Brain microvascular endothelial cell (primary cell): Measurements from ENCODE around the gene FBXL17.
A peak's percentile ranks its signal among the peaks of the same experiment; 100 is the strongest.

Source experiments
- DNase-seq: peaks from one replicate; pipeline ENCODE4 v3.0.0-alpha.2; 2020
- H3K27ac ChIP-seq: fragments of 250-450 bp; sonication (Bioruptor Pico); 2 replicates; pipeline ENCODE4 v1.5.1; 2020; ENCODE audit warnings: mild to moderate bottlenecking, moderate library complexity
- H3K27me3 ChIP-seq: fragments of 250-450 bp; sonication (Bioruptor Pico); replicated peaks from 2 replicates; pipeline ENCODE4 v1.5.1; 2020; ENCODE audit warnings: mild to moderate bottlenecking
- H3K36me3 ChIP-seq: fragments of 250-450 bp; sonication (Bioruptor Pico); replicated peaks from 2 replicates; pipeline ENCODE4 v1.5.1; 2020; ENCODE audit warnings: mild to moderate bottlenecking
- H3K4me3 ChIP-seq: 2 replicates; pipeline ENCODE4 v1.5.1; 2011; ENCODE audit warnings: low read depth, mild to moderate bottlenecking, control low read depth, low read length, moderate library complexity
- in situ Hi-C: cut with HindIII; loops from 2 replicates; pipeline ENCODE4 v1.10.0; 2017; ENCODE audit warnings: low sequenced_read_pairs, low pct_ligation_motif_present
- TF ChIP-seq, protein P1 (sequence below): IDR thresholded peaks from 2 replicates; pipeline ENCODE4 v1.5.1; 2011; ENCODE audit warnings: low read depth, mild to moderate bottlenecking, moderate library complexity, low read length, control low read depth, inconsistent platforms; ENCODE audit errors: missing control alignments

The FBXL17 gene

DNA sequence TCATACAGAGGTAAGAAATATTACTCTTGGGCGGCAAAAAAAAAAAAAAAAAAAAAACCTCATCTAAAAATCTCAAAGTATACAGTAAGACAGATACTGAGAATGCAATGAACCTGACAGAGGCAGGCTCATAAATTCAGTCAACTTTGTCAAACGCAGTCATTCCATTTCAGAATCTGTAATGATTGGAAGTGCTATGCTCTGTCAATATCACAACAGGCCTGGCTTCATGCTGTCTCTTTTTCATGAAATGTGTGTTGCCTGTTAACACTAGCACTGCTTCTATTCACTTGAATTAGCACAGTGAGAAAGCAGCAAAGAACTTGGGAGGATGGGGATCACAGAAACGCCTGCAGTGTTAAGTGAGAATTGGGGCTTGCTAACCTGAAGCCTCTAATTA, 510.9 kb downstream of the FBXL17 start:
- no peaks in the 10 kb centered on the region for H3K36me3 ChIP-seq
- no peak for DNase-seq
- TF ChIP-seq, protein P1, sequence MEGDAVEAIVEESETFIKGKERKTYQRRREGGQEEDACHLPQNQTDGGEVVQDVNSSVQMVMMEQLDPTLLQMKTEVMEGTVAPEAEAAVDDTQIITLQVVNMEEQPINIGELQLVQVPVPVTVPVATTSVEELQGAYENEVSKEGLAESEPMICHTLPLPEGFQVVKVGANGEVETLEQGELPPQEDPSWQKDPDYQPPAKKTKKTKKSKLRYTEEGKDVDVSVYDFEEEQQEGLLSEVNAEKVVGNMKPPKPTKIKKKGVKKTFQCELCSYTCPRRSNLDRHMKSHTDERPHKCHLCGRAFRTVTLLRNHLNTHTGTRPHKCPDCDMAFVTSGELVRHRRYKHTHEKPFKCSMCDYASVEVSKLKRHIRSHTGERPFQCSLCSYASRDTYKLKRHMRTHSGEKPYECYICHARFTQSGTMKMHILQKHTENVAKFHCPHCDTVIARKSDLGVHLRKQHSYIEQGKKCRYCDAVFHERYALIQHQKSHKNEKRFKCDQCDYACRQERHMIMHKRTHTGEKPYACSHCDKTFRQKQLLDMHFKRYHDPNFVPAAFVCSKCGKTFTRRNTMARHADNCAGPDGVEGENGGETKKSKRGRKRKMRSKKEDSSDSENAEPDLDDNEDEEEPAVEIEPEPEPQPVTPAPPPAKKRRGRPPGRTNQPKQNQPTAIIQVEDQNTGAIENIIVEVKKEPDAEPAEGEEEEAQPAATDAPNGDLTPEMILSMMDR = no peak
- H3K27me3 ChIP-seq = no peaks in the 10 kb centered on the region
- no peak overlapping the region for H3K27ac ChIP-seq
- in situ Hi-C loops = no loop called here
- no peak overlapping the region for H3K4me3 ChIP-seq

DNA sequence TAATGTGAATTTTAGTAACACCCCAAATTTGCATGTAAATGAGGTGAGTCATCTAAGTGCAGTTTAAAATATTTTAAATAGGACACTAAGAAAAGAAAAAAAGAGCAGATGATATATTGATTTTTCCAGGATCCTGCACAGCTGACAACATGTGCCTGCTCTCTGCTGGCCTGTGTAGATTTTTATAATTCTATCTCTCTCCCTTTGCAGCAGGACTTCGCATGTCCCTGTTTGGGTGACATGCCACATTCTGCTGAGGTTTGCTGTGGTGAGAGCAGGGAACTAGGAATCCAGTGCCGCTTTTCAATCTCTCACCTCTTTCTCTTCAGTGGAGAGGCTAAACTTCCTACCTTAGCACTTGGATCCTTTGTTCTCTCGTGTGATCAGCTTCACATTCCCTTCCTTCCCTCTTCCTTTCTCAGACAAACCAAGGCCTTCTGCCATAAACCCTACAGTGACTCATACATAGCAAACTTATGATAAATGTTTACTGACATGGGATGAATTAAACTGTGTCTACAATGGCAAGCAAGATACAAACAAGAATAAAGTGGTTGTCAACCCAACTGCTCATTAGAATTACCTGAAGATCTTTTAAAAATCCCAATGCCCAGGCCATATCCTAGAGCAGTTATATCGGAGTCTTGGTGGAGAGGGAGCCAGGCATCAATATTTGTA, 512.3 kb downstream of the FBXL17 start:
- TF ChIP-seq, protein P1 = no peak
- DNase-seq = peak; percentile 71
- Histone ChIP-seq H3K27me3 (no peaks in the 10 kb centered on the region), H3K4me3 (no peak overlapping the region), H3K36me3 (no peaks in the 10 kb centered on the region), H3K27ac (peak overlapping the region; percentile 73)
- in situ Hi-C loops = no loop called here

DNA sequence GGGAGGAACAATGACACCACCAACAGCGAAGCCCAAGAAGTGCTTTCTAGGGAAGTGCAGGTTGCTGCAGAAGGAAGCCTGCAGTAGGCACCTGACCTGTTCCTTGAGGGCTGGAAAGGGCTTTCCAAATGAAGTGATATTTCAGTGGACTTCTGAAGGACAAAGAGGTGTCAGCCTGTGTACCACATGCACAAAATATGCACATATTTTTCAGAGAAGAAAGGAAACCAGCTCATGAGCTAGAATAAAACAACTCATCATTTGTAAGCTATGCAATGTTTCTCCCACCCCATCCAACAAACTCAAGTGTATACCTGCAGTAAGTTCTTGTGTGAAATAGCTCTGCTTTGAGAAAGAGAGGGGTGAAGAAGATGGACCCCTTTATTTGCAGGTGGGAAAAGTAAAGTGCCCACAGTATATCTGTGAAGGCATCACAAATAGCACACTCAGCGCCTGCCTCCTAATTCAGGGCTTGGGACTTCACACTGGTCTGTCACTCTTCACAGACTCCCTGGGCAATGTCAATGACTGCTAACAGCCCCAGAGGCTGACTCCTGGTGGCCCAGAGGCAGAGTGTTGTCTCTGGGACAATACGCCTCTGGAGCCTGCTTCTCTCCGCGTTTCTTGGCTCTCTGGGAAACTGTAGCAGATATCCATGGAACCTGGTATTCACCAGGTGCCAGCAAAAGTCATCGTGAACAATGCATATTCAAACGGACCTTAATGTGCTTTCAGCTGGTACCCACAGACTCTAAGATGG, 513.1 kb downstream of the FBXL17 start:
- Histone ChIP-seq H3K27ac (peak overlapping the region; percentile 73), H3K27me3 (no peaks in the 10 kb centered on the region), H3K4me3 (no peak overlapping the region), H3K36me3 (no peaks in the 10 kb centered on the region)
- TF ChIP-seq, protein P1 = no peak
- DNase-seq = no peak
- in situ Hi-C loops = no loop called here

DNA sequence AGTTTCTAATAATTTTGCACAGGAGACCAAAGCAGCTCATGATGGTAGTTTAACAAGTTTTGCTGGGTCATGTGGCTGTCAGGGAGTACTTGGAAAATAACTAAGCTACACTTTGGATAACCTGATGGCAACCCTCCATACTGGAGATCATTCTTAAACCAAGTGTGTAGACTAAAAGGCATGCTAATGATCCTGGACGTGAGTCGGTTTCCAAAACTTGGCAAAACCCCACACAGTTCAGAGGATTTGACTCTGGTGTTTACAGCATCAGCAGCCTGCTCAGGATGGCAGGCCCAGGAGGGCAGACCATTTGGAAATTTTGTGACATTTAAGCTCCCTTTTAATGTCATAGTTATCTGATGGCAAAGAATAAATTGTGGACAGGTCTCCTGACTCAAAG, 514.6 kb downstream of the FBXL17 start:
- no peak overlapping the region for H3K4me3 ChIP-seq
- H3K36me3 ChIP-seq = no peaks in the 10 kb centered on the region
- H3K27me3 ChIP-seq = no peaks in the 10 kb centered on the region
- no peak overlapping the region for H3K27ac ChIP-seq
- TF ChIP-seq, protein P1 = no peak
- DNase-seq = no peak
- in situ Hi-C loops = no loop called here

DNA sequence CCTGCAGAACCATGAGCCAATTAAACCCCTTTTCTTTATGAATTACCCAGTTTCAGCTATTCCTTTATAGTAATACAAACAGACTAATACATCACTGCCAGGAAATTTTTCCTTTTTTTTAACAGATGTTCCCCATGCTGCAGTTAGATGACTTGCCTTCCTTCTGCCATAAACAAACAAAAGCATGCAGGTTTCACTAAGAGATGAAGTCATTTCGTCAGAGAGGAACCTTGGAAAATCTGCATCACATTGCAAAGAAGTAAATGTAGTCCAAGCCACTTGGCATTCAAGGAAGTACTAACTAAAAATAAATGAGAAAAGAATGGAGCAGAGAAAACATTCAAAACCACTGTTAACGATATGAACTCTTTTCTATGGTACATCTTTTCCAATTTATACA, 517.1 kb downstream of the FBXL17 start:
- no peak for DNase-seq
- Histone ChIP-seq H3K36me3 (no peaks in the 10 kb centered on the region), H3K27ac (no peak overlapping the region), H3K4me3 (no peak overlapping the region), H3K27me3 (no peaks in the 10 kb centered on the region)
- TF ChIP-seq, protein P1 = no peak
- in situ Hi-C loops = no loop called here

DNA sequence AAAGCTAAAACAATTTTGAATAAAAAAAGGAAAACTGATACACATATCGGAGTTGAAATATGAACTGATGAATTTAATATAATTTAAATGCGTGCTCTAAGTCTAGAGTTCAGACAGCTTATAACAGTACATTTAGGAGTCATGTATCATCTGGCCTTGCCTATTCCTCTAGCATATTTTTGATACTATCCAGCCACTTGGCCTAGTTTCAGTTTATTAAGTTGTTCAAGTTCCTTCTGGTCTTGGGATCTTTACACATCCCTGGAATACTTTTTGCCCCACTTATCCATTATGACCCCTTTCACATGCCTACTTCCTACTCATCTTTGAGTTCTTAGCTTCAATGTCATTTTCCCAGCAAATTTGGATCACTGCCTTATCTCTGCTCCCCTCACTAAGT, 518.8 kb downstream of the FBXL17 start:
- no peak for DNase-seq
- TF ChIP-seq, protein P1 = no peak

More for the DNA sequence above, 518.8 kb downstream of the FBXL17 start:
- no peak overlapping the region for H3K27ac ChIP-seq
- no peak overlapping the region for H3K4me3 ChIP-seq
- no peaks in the 10 kb centered on the region for H3K27me3 ChIP-seq
- no peaks in the 10 kb centered on the region for H3K36me3 ChIP-seq
- in situ Hi-C loops = no loop called here
